Suprapubic skin (tissue), 4 donors: ENCODE data around the gene ENO2. TPM values are rescaled to one million over a fixed set of nuclear protein-coding genes. Genes with fewer than 3 reads are reported as not detected.
"Not testable (repeated sequence)": the region's sequence is repeated elsewhere in the genome, so short reads cannot be mapped to it uniquely, and the experiment has no call there.

Experiments used
- DNase-seq, 2 donors: peaks; one replicate each; pipeline ENCODE4 v3.0.0-alpha.2; 2019; ENCODE audit warnings: low spot score in 2 of 2
- H3K27ac ChIP-seq: fragments of 200-600 bp; sonication (generic); one replicate; pipeline ENCODE4 v1.5.1; 2019
- H3K27me3 ChIP-seq: fragments of 200-600 bp; sonication (generic); one replicate; pipeline ENCODE4 v1.5.1; 2019
- H3K36me3 ChIP-seq: fragments of 200-600 bp; sonication (generic); one replicate; pipeline ENCODE4 v1.5.1; 2019
- H3K4me1 ChIP-seq: fragments of 200-600 bp; sonication (generic); one replicate; pipeline ENCODE4 v1.5.1; 2019
- H3K4me3 ChIP-seq: fragments of 200-600 bp; sonication (generic); one replicate; pipeline ENCODE4 v1.5.1; 2019; ENCODE audit warnings: mild to moderate bottlenecking
- H3K9me3 ChIP-seq: fragments of 200-600 bp; sonication (generic); one replicate; pipeline ENCODE4 v1.5.1; 2019
- EP300 ChIP-seq: sonication (generic); formaldehyde crosslinking; IDR thresholded peaks from one replicate; pipeline ENCODE4 v1.6.1; 2017; ENCODE audit warnings: antibody characterized with exemption
- POLR2A ChIP-seq, 2 donors: fragments of 450-650 bp; IDR thresholded peaks; one replicate each; pipeline ENCODE4 v1.6.1; 2017; ENCODE audit warnings: antibody characterized with exemption in 2 of 2, mild to moderate bottlenecking in 2 of 2, moderate library complexity in 2 of 2
- POLR2AphosphoS5 ChIP-seq, 3 donors: sonication (generic); formaldehyde crosslinking; IDR thresholded peaks; one replicate each; pipeline ENCODE4 v1.6.1; 2017; ENCODE audit warnings: antibody characterized with exemption in 3 of 3
- WGBS: methylation state at CpG from one replicate; pipeline ENCODE4 v1.1.5; 2018; 5-methylcytosine and 5-hydroxymethylcytosine counted together
- total RNA-seq, 4 donors: library from RNA; depleted of rRNA; stranded (reverse); fragments of >200 nt; gene quantifications; one replicate each; pipeline ENCODE4 v1.1.0, GENCODE V29; 2016
- TF ChIP-seq, protein P1 (sequence below), 2 donors: fragments of 200-600 bp in 1 of 2; fragments of 450-650 bp in 1 of 2; sonication (generic) in 1 of 2; IDR thresholded peaks; one replicate each; pipeline ENCODE4 v1.5.1; 2016 to 2019; ENCODE audit warnings: antibody characterized with exemption in 2 of 2, mild to moderate bottlenecking in 1 of 2, moderate library complexity in 1 of 2

The ENO2 gene
- 10 to 100 TPM in 1 of 4 donors, 1 to 10 TPM in 3; 1.3 to 15.4 (median 6.9) TPM for total RNA-seq

DNA sequence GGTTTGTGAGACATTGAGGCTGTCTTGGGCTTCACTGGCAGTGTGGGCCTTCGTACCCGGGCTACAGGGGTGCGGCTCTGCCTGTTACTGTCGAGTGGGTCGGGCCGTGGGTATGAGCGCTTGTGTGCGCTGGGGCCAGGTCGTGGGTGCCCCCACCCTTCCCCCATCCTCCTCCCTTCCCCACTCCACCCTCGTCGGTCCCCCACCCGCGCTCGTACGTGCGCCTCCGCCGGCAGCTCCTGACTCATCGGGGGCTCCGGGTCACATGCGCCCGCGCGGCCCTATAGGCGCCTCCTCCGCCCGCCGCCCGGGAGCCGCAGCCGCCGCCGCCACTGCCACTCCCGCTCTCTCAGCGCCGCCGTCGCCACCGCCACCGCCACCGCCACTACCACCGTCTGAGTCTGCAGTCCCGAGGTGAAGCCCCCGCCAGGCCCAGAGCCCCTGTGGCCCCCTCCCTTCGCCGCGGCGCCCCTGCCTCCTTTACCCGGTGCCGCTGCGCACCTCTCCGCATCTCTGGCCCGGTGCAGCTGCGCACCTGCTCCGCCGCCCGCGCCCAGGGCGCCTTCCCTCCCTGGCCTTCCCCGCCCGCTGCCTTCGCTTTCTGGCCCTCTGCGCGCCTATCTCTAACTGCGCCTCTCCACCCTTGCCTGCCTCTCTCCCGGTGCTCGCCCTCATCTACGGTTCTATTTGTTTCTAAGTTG lies at the start of gene ENO2:
Gene ENO2, plus strand, starts transcription at position 335 of the 701 bp plus-strand sequence. CDS start 1,253 bp downstream, outside the sequence.
- no peak for TF ChIP-seq POLR2A (IDR thresholded peaks at IDR 0.05)
- TF ChIP-seq POLR2AphosphoS5 (IDR thresholded peaks at IDR 0.05), result no peak
- TF ChIP-seq, protein P1, sequence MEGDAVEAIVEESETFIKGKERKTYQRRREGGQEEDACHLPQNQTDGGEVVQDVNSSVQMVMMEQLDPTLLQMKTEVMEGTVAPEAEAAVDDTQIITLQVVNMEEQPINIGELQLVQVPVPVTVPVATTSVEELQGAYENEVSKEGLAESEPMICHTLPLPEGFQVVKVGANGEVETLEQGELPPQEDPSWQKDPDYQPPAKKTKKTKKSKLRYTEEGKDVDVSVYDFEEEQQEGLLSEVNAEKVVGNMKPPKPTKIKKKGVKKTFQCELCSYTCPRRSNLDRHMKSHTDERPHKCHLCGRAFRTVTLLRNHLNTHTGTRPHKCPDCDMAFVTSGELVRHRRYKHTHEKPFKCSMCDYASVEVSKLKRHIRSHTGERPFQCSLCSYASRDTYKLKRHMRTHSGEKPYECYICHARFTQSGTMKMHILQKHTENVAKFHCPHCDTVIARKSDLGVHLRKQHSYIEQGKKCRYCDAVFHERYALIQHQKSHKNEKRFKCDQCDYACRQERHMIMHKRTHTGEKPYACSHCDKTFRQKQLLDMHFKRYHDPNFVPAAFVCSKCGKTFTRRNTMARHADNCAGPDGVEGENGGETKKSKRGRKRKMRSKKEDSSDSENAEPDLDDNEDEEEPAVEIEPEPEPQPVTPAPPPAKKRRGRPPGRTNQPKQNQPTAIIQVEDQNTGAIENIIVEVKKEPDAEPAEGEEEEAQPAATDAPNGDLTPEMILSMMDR (IDR thresholded peaks at IDR 0.05), result no peak
- no peak for TF ChIP-seq EP300
- Histone ChIP-seq H3K4me1 (peaks cover 20% of the 10 kb centered on the region), H3K9me3 (no peaks in the 10 kb centered on the region), H3K4me3 (peak within 1 kb of the TSS; percentile 76), H3K27ac (peak within 1 kb of the TSS; percentile 77), H3K36me3 (no peaks in the 10 kb centered on the region), H3K27me3 (no peaks in the 10 kb centered on the region)
- DNase-seq, result peak in 1 of 2 donors; percentile 89
- under 1% methylated on average over 29 of the region's 68 CpGs for WGBS

DNA sequence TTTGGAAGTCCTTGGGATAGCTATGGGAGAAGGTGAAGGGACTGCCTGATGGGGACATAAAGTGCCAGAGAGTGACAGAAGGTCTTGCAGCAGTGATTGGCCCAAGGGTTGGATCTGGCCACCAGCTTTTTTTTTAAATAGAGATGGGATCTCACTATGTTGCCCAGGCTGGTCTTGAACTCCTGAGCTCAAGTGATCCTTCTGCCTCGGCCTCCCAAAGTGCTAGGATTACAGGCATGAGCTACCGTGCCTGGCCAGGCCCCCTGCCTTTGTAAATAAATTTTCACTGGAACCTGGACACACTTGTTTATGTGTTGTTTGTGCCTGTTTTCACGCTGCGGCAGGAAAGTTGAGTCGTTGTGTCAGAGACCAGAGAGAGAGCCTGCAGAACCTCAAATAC lies 49.1 kb upstream of the ENO2 start:
- not testable (repeated sequence) for H3K4me3 ChIP-seq, H3K9me3 ChIP-seq, DNase-seq, H3K27ac ChIP-seq, H3K27me3 ChIP-seq
- Histone ChIP-seq H3K4me1 (peaks cover 32% of the 10 kb centered on the region), H3K36me3 (peaks cover 66% of the 10 kb centered on the region)
- 99% methylated on average over 5 of the region's 5 CpGs for WGBS

DNA sequence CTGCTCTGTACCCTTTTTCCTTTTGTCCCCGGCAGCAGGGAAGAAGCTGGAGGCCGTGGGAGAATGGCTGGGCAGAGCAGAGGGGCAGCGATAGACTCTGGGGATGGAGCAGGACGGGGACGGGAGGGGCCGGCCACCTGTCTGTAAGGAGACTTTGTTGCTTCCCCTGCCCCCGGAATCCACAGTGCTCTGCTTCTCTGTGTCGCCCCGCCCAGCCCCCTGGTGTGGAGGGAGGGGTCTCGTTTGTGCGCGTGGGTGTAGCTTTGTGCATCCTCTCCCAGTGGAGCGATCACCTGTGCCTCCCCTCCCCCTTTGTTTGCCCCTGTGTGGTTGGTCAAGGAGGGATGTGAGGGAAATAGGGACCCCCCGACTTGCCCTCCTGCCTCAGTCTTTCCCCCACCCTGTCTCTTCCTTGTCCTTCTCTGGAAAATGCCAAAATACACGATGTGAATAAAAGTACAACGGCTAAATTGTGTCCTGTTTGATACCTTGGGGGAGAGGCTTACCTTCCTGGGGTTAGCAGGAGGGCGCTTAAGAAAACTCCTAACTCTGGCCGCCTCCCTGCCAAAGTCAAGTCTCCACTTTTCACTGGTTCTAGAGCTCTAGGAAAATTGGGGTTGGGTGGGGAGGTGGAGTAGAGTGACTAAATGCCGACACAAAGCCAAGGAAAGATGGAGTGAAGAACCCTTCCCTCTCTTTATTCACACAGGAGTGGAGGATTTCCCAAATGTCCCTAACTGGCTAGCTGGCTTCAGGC lies 48.0 kb upstream of the ENO2 start:
- WGBS, result 65% methylated on average over 19 of the region's 19 CpGs
- TF ChIP-seq, protein P1 (IDR thresholded peaks at IDR 0.05), result no peak
- TF ChIP-seq POLR2AphosphoS5 (IDR thresholded peaks at IDR 0.05) (no peak), POLR2A (IDR thresholded peaks at IDR 0.05) (no peak), EP300 (no peak)

DNA sequence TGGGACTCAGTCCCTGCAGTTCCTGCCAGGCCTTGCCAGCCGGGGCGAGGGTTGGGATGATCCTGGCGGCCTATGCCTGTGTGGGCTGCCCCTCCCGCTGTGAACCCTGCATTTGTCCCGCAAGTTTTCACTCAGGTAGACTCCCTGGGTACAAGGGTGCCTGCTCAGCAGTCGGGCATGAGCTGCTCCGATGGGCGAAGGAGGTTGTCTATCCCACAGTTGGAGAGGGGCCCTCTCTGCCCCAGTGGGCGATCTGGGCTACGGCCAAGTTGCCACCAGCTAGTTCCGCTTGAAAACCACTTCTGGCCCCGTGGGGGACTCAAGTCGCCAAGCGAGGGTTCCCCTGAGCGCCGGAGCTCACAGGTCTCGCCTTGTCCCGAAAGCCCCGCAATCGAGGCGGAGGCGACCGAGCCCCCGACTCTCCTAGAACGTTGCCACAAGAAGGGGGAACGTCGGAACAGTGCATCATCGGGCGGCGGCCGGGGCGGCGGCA lies 47.4 kb upstream of the ENO2 start:
- peak; percentile 91 to 95 for DNase-seq
- peaks cover 59% of the 10 kb centered on the region for H3K36me3 ChIP-seq
- H3K4me3 ChIP-seq, result peak overlapping the region; percentile 97
- no peaks in the 10 kb centered on the region for H3K9me3 ChIP-seq
- peak overlapping the region; percentile 94 for H3K27ac ChIP-seq
- TF ChIP-seq POLR2AphosphoS5 (IDR thresholded peaks at IDR 0.05) (no peak), EP300 (no peak), POLR2A (IDR thresholded peaks at IDR 0.05) (no peak)
- TF ChIP-seq, protein P1 (IDR thresholded peaks at IDR 0.05), result no peak
- 0% methylated on average over 6 of the region's 33 CpGs for WGBS
- H3K4me1 ChIP-seq, result peaks cover 46% of the 10 kb centered on the region
- no peaks in the 10 kb centered on the region for H3K27me3 ChIP-seq

More for the DNA sequence above, 48.0 kb upstream of the ENO2 start:
- H3K9me3 ChIP-seq, result no peaks in the 10 kb centered on the region
- no peak for DNase-seq
- peak overlapping the region; percentile 94 for H3K27ac ChIP-seq
- H3K27me3 ChIP-seq, result no peaks in the 10 kb centered on the region
- H3K4me3 ChIP-seq, result peak overlapping the region; percentile 97
- H3K4me1 ChIP-seq, result peaks cover 39% of the 10 kb centered on the region
- peaks cover 66% of the 10 kb centered on the region for H3K36me3 ChIP-seq

DNA sequence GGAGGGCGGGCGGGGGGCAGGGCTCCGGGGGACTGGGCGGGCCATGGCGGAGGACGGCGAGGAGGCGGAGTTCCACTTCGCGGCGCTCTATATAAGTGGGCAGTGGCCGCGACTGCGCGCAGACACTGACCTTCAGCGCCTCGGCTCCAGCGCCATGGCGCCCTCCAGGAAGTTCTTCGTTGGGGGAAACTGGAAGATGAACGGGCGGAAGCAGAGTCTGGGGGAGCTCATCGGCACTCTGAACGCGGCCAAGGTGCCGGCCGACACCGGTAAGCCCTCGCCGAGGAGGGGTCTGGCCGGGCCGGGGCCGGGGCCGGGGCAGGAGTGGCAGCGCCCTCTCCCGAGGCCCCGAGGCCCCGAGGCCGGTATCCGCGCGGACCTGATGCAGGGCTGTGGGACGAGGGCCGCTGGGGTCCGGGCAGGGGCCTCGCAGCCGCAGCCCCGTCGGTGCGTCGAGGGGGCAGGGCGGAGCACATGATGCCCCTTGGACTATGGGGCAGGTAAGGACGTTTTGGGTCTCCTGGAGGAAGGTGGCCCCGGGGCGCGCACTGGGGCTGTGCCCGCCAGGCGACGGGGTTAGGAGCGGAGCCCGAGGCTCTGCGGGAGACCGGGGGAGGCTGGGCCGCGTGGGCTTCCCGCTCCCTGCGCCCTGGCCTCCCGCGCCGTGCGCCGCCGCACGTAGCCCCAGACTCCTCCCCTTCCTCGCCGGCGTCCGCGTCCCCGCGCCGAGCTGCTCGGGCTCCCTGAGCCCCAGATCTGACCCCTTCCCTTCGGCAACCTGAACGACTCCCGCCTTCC lies 46.8 kb upstream of the ENO2 start, which contains the start of gene TPI1:
Gene TPI1, plus strand, starts transcription at position 119 of the 798 bp plus-strand sequence. Its CDS starts 36 bp downstream, at position 155.
- Histone ChIP-seq H3K9me3 (no peaks in the 10 kb centered on the region), H3K27ac (peak within 1 kb of the TSS; percentile 94), H3K4me3 (peak within 1 kb of the TSS; percentile 97), H3K36me3 (peaks cover 53% of the 10 kb centered on the region), H3K27me3 (no peaks in the 10 kb centered on the region), H3K4me1 (peaks cover 52% of the 10 kb centered on the region)
- 0% methylated on average over 5 of the region's 86 CpGs for WGBS
- no peak for DNase-seq
- TF ChIP-seq EP300 (no peak), POLR2AphosphoS5 (IDR thresholded peaks at IDR 0.05) (peak; percentile 75 to 87 (median 81)), POLR2A (IDR thresholded peaks at IDR 0.05) (peak; percentile 83 to 95)
- TF ChIP-seq, protein P1 (IDR thresholded peaks at IDR 0.05), result no peak
